Panc1 (cell line): ENCODE results near the gene RFX1. TPM values are rescaled to one million over a fixed set of nuclear protein-coding genes. Genes with fewer than 3 reads are reported as not detected.

ENCODE experiments used
- ATAC-seq: fragments of 200-7000 bp; cut with Tn5 transposase; 2 replicates; pipeline ENCODE4 v1.9.1; 2020; ENCODE audit warnings: mild to moderate bottlenecking, moderate library complexity
- BruUV-seq: library from RNA; stranded (reverse); fragments of 400-500 nt; replicated peaks from 2 replicates; lab custom pipeline; 2021; lab: Mats Ljungman, UMichigan
- CTCF ChIA-PET: fragments of 300-600 bp; sonication (Branson Sonifier 250); formaldehyde crosslinking; loops from one replicate; lab custom pipeline; 2022; ENCODE audit warnings: antibody characterized with exemption; lab: Charles Lee
- POLR2A ChIA-PET: fragments of 300-600 bp; sonication (Branson Sonifier 250); formaldehyde crosslinking; loops from one replicate; lab custom pipeline; 2022; ENCODE audit warnings: antibody characterized with exemption; lab: Charles Lee
- DNase-seq: peaks from one replicate; pipeline ENCODE4 v3.0.0-alpha.2; 2010; ENCODE audit warnings: low read depth, low spot score
- H3K27ac ChIP-seq: 2 replicates; pipeline ENCODE4 v1.5.1; 2011; ENCODE audit warnings: mild to moderate bottlenecking, low read length, inconsistent platforms
- H3K27me3 ChIP-seq: fragments of 200-500 bp; sonication (Bioruptor generic); 2 replicates; pipeline ENCODE4 v1.6.0; 2014; ENCODE audit warnings: low read length, inconsistent platforms; ENCODE audit not compliant: control insufficient read depth, insufficient read depth
- H3K36me3 ChIP-seq: fragments of 200-500 bp; sonication (Bioruptor generic); 2 replicates; pipeline ENCODE4 v1.5.1; 2014; ENCODE audit warnings: inconsistent platforms, mild to moderate bottlenecking, low read length, moderate library complexity; ENCODE audit not compliant: control insufficient read depth, insufficient read depth
- H3K4me1 ChIP-seq: 2 replicates; pipeline ENCODE4 v1.5.1; 2011; ENCODE audit warnings: inconsistent platforms, mild to moderate bottlenecking, low read length, moderate library complexity; ENCODE audit not compliant: control insufficient read depth, insufficient read depth
- H3K4me3 ChIP-seq, 2 experiments: 2 replicates each; pipeline ENCODE4 v1.5.1; 2011 to 2012; ENCODE audit warnings: low read depth in 2 of 2, low read length in 2 of 2, mild to moderate bottlenecking in 2 of 2, inconsistent platforms in 1 of 2, moderate library complexity in 1 of 2
- H3K9me3 ChIP-seq: fragments of 200-500 bp; sonication (Bioruptor generic); 2 replicates; pipeline ENCODE4 v1.5.1; 2014; ENCODE audit warnings: low read depth, mild to moderate bottlenecking, inconsistent platforms, low read length, moderate library complexity; ENCODE audit not compliant: control insufficient read depth, insufficient read depth
- CTCF ChIP-seq: fragments of 450-650 bp; IDR thresholded peaks from 2 replicates; pipeline ENCODE4 v1.5.1; 2017; ENCODE audit warnings: mild to moderate bottlenecking
- POLR2AphosphoS5 ChIP-seq: IDR thresholded peaks from 2 replicates; pipeline ENCODE4 v1.6.1; 2012; ENCODE audit warnings: mild to moderate bottlenecking, low read depth, low read length, moderate library complexity
- SIN3A ChIP-seq: IDR thresholded peaks from 2 replicates; pipeline ENCODE4 v1.6.1; 2012; ENCODE audit warnings: low read depth, mild to moderate bottlenecking, low read length, moderate library complexity, borderline replicate concordance; ENCODE audit not compliant: insufficient read depth
- TCF7L2 ChIP-seq: IDR thresholded peaks from 2 replicates; pipeline ENCODE4 v1.6.1; 2011; ENCODE audit warnings: mild to moderate bottlenecking, low read depth, low read length, inconsistent platforms
- in situ Hi-C: cut with HindIII; loops from 2 replicates; pipeline ENCODE4 v1.10.0; 2016; ENCODE audit warnings: low sequenced_read_pairs, low pct_unique_long_range_greater_than_20kb
- intact Hi-C: fragments of 100-400 bp; cut with micrococcal nuclease; formaldehyde crosslinking; loops from one replicate; pipeline ENCODE4 v1.10.0; 2022; ENCODE audit not compliant: unreplicated experiment
- total RNA-seq: library from RNA; stranded (reverse); gene quantifications from one replicate; pipeline ENCODE4 v1.2.1, GENCODE V29; 2021; ENCODE audit not compliant: unreplicated experiment
- TF ChIP-seq, protein P1 (sequence below), 2 experiments: IDR thresholded peaks; 2 replicates each; pipeline ENCODE4 v1.6.1; 2011 to 2012; ENCODE audit warnings: low read depth in 2 of 2, control low read depth in 1 of 2, low read length in 1 of 2, mild to moderate bottlenecking in 1 of 2, moderate library complexity in 1 of 2; ENCODE audit not compliant: insufficient read depth in 1 of 2

The RFX1 gene
- total RNA-seq, 1 experiment from 2014 or later, result 15.2 TPM

GRCh38 chr19:13990085-13990484 lies 16.0 kb downstream of the RFX1 start:
- H3K27ac ChIP-seq, result no peak overlapping the region
- peaks cover 8% of the 10 kb centered on the region for H3K4me1 ChIP-seq
- ChIA-PET POLR2A (interaction anchor here (0.7 kb wide), 1 partner anchor 83 kb away, joined by 4 read pairs; no protein-coding TSS in a partner anchor), CTCF (interaction anchor here (0.8 kb wide), 1 partner anchor 63 kb away, joined by 3 read pairs; no protein-coding TSS in a partner anchor)
- DNase-seq (no peak), ATAC-seq (no peak)
- intact Hi-C loops, result no loop called here
- H3K36me3 ChIP-seq, result no peaks in the 10 kb centered on the region
- H3K9me3 ChIP-seq, result no peaks in the 10 kb centered on the region
- BruUV-seq, result no TSS peak
- no peaks in the 10 kb centered on the region for H3K27me3 ChIP-seq
- no peak overlapping the region for H3K4me3 ChIP-seq
- no peak for TF ChIP-seq POLR2AphosphoS5
- no peak for TF ChIP-seq SIN3A
- no peak for TF ChIP-seq CTCF
- no peak for TF ChIP-seq TCF7L2
- TF ChIP-seq, protein P1, sequence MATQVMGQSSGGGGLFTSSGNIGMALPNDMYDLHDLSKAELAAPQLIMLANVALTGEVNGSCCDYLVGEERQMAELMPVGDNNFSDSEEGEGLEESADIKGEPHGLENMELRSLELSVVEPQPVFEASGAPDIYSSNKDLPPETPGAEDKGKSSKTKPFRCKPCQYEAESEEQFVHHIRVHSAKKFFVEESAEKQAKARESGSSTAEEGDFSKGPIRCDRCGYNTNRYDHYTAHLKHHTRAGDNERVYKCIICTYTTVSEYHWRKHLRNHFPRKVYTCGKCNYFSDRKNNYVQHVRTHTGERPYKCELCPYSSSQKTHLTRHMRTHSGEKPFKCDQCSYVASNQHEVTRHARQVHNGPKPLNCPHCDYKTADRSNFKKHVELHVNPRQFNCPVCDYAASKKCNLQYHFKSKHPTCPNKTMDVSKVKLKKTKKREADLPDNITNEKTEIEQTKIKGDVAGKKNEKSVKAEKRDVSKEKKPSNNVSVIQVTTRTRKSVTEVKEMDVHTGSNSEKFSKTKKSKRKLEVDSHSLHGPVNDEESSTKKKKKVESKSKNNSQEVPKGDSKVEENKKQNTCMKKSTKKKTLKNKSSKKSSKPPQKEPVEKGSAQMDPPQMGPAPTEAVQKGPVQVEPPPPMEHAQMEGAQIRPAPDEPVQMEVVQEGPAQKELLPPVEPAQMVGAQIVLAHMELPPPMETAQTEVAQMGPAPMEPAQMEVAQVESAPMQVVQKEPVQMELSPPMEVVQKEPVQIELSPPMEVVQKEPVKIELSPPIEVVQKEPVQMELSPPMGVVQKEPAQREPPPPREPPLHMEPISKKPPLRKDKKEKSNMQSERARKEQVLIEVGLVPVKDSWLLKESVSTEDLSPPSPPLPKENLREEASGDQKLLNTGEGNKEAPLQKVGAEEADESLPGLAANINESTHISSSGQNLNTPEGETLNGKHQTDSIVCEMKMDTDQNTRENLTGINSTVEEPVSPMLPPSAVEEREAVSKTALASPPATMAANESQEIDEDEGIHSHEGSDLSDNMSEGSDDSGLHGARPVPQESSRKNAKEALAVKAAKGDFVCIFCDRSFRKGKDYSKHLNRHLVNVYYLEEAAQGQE (IDR thresholded peaks at IDR 0.05; ENCODE audit: insufficient read depth in 1 of 2, low read depth in 2 of 2, low read length in 1 of 2), result no peak
- in situ Hi-C loops, result no loop called here

- Histone ChIP-seq H3K4me3 (no peak overlapping the region), H3K36me3 (no peaks in the 10 kb centered on the region), H3K27ac (no peak overlapping the region), H3K4me1 (peaks cover 8% of the 10 kb centered on the region), H3K9me3 (no peaks in the 10 kb centered on the region), H3K27me3 (no peaks in the 10 kb centered on the region)
- ATAC-seq, result no peak
- no TSS peak for BruUV-seq
- intact Hi-C loops, result no loop called here
- DNase-seq, result no peak
- in situ Hi-C loops, result no loop called here
- ChIA-PET CTCF (interaction anchor here (0.8 kb wide), 1 partner anchor 63 kb away, joined by 3 read pairs; no protein-coding TSS in a partner anchor), POLR2A (interaction anchor here (0.5 to 0.7 kb wide), 2 partner anchors 61 to 82 kb away, joined by 4 to 5 read pairs; no protein-coding TSS in a partner anchor)
- TF ChIP-seq, protein P1 (IDR thresholded peaks at IDR 0.05; ENCODE audit: insufficient read depth in 1 of 2, low read depth in 2 of 2, low read length in 1 of 2), result no peak
- TF ChIP-seq SIN3A (no peak), CTCF (no peak), TCF7L2 (no peak), POLR2AphosphoS5 (no peak)
These were observed 16.6 kb downstream of the RFX1 start for GRCh38 chr19:13989487-13989886.
